HUES48 (cell line): ENCODE data around the gene NINL.

Source experiments
- H3K27ac ChIP-seq: one replicate; pipeline ENCODE4 v1.7.0; 2013; ENCODE audit warnings: low read depth, low read length, inconsistent platforms
- H3K27me3 ChIP-seq: 2 replicates; pipeline ENCODE4 v1.6.1; 2013; ENCODE audit warnings: mild to moderate bottlenecking, low read length; ENCODE audit not compliant: control insufficient read depth, insufficient read depth
- H3K36me3 ChIP-seq: 2 replicates; pipeline ENCODE4 v1.6.1; 2013; ENCODE audit warnings: low read length; ENCODE audit not compliant: control insufficient read depth, insufficient read depth
- H3K4me1 ChIP-seq: 2 replicates; pipeline ENCODE4 v1.6.1; 2013; ENCODE audit warnings: mild to moderate bottlenecking, low read length; ENCODE audit not compliant: control insufficient read depth, insufficient read depth
- H3K4me3 ChIP-seq: 2 replicates; pipeline ENCODE4 v1.5.1; 2013; ENCODE audit warnings: mild to moderate bottlenecking, low read depth, low read length
- H3K9ac ChIP-seq: 2 replicates; pipeline ENCODE4 v1.6.1; 2013; ENCODE audit warnings: mild to moderate bottlenecking, low read depth, low read length, moderate library complexity
- H3K9me3 ChIP-seq: 2 replicates; pipeline ENCODE4 v1.6.1; 2013; ENCODE audit warnings: low read length; ENCODE audit not compliant: control insufficient read depth, insufficient read depth

NINL gene

GRCh38 chr20:25470045-25470444 lies 115.3 kb downstream of the NINL start:
- H3K27me3 ChIP-seq: no peaks in the 10 kb centered on the region
- H3K9me3 ChIP-seq: no peaks in the 10 kb centered on the region
- peaks cover 57% of the 10 kb centered on the region for H3K36me3 ChIP-seq
- no peaks in the 10 kb centered on the region for H3K4me1 ChIP-seq
- H3K4me3 ChIP-seq: no peak overlapping the region
- H3K9ac ChIP-seq: no peak overlapping the region
- no peak overlapping the region for H3K27ac ChIP-seq

- Histone ChIP-seq H3K9ac (no peak overlapping the region), H3K4me1 (no peaks in the 10 kb centered on the region), H3K27me3 (no peaks in the 10 kb centered on the region), H3K4me3 (no peak overlapping the region), H3K36me3 (peaks cover 62% of the 10 kb centered on the region), H3K9me3 (no peaks in the 10 kb centered on the region), H3K27ac (no peak overlapping the region)
These were observed 115.8 kb downstream of the NINL start for GRCh38 chr20:25469558-25469957.

- Histone ChIP-seq H3K27me3 (no peaks in the 10 kb centered on the region), H3K9me3 (no peaks in the 10 kb centered on the region), H3K9ac (no peak overlapping the region), H3K36me3 (peaks cover 68% of the 10 kb centered on the region), H3K4me1 (no peaks in the 10 kb centered on the region), H3K27ac (no peak overlapping the region), H3K4me3 (no peak overlapping the region)
These were observed 116.9 kb downstream of the NINL start for GRCh38 chr20:25468126-25469075.

- Histone ChIP-seq H3K9ac (no peak overlapping the region), H3K36me3 (peaks cover 65% of the 10 kb centered on the region), H3K27ac (no peak overlapping the region), H3K27me3 (no peaks in the 10 kb centered on the region), H3K4me3 (no peak overlapping the region), H3K4me1 (no peaks in the 10 kb centered on the region), H3K9me3 (no peaks in the 10 kb centered on the region)
These were observed 117.9 kb downstream of the NINL start for GRCh38 chr20:25467441-25467840.

- H3K36me3 ChIP-seq: peaks cover 69% of the 10 kb centered on the region
- H3K27me3 ChIP-seq: no peaks in the 10 kb centered on the region
- no peaks in the 10 kb centered on the region for H3K9me3 ChIP-seq
- no peak overlapping the region for H3K27ac ChIP-seq
- no peaks in the 10 kb centered on the region for H3K4me1 ChIP-seq
- no peak overlapping the region for H3K4me3 ChIP-seq
- no peak overlapping the region for H3K9ac ChIP-seq
These were observed 118.5 kb downstream of the NINL start for GRCh38 chr20:25466846-25467245.

GRCh38 chr20:25465243-25466135 lies 119.8 kb downstream of the NINL start:
- no peak overlapping the region for H3K9ac ChIP-seq
- peaks cover 73% of the 10 kb centered on the region for H3K36me3 ChIP-seq
- H3K27me3 ChIP-seq: no peaks in the 10 kb centered on the region
- no peaks in the 10 kb centered on the region for H3K9me3 ChIP-seq
- no peak overlapping the region for H3K27ac ChIP-seq
- H3K4me1 ChIP-seq: no peaks in the 10 kb centered on the region
- H3K4me3 ChIP-seq: no peak overlapping the region

GRCh38 chr20:25464501-25465242 lies 120.7 kb downstream of the NINL start:
- H3K27ac ChIP-seq: no peak overlapping the region
- H3K4me1 ChIP-seq: no peaks in the 10 kb centered on the region
- H3K36me3 ChIP-seq: peaks cover 76% of the 10 kb centered on the region
- H3K9me3 ChIP-seq: no peaks in the 10 kb centered on the region
- H3K9ac ChIP-seq: no peak overlapping the region
- H3K4me3 ChIP-seq: no peak overlapping the region
- no peaks in the 10 kb centered on the region for H3K27me3 ChIP-seq

GRCh38 chr20:25461786-25462545 lies 123.4 kb downstream of the NINL start:
- H3K4me3 ChIP-seq: no peak overlapping the region
- peaks cover 87% of the 10 kb centered on the region for H3K36me3 ChIP-seq
- no peak overlapping the region for H3K9ac ChIP-seq
- H3K9me3 ChIP-seq: no peaks in the 10 kb centered on the region
- H3K27ac ChIP-seq: no peak overlapping the region
- no peaks in the 10 kb centered on the region for H3K4me1 ChIP-seq
- H3K27me3 ChIP-seq: no peaks in the 10 kb centered on the region

GRCh38 chr20:25461281-25461650 lies 124.1 kb downstream of the NINL start:
- Histone ChIP-seq H3K9ac (no peak overlapping the region), H3K9me3 (no peaks in the 10 kb centered on the region), H3K27me3 (no peaks in the 10 kb centered on the region), H3K36me3 (peaks cover 80% of the 10 kb centered on the region), H3K4me3 (no peak overlapping the region), H3K27ac (no peak overlapping the region), H3K4me1 (no peaks in the 10 kb centered on the region)

GRCh38 chr20:25460566-25461280 lies 124.6 kb downstream of the NINL start:
- Histone ChIP-seq H3K27ac (no peak overlapping the region), H3K4me3 (no peak overlapping the region), H3K9ac (no peak overlapping the region), H3K27me3 (no peaks in the 10 kb centered on the region), H3K9me3 (no peaks in the 10 kb centered on the region), H3K4me1 (no peaks in the 10 kb centered on the region), H3K36me3 (peaks cover 75% of the 10 kb centered on the region)
